Neural cell (in vitro differentiated cells): ENCODE results near the gene MARK2. TPM values are rescaled to one million over a fixed set of nuclear protein-coding genes. Genes with fewer than 3 reads are reported as not detected.

Experiments used
- H2AFZ ChIP-seq: fragments of 200-600, 300-800 bp; sonication (generic), shearing (Covaris generic); 2 replicates; pipeline ENCODE4 v1.6.0; 2014; ENCODE audit warnings: low read depth, mild to moderate bottlenecking, antibody characterized with exemption, low read length, moderate library complexity
- H3F3A ChIP-seq: fragments of 200-600 bp; shearing (Covaris generic); 2 replicates; pipeline ENCODE4 v1.6.1; 2016; ENCODE audit warnings: mild to moderate bottlenecking, moderate library complexity, mixed read lengths, antibody characterized with exemption, low read length; ENCODE audit not compliant: insufficient read depth, poor library complexity, severe bottlenecking
- H3K27ac ChIP-seq: fragments of 200-600, 300-800 bp; sonication (generic), shearing (Covaris generic); 2 replicates; pipeline ENCODE4 v1.5.1; 2014; ENCODE audit warnings: mild to moderate bottlenecking, low read length, moderate library complexity
- H3K27me3 ChIP-seq: fragments of 300-800, 200-600 bp; sonication (generic), shearing (Covaris generic); 2 replicates; pipeline ENCODE4 v1.6.0; 2014; ENCODE audit warnings: mild to moderate bottlenecking, low read depth, low read length, moderate library complexity; ENCODE audit not compliant: insufficient read depth
- H3K36me3 ChIP-seq: fragments of 300-800, 200-600 bp; sonication (generic), shearing (Covaris generic); 2 replicates; pipeline ENCODE4 v1.5.1; 2014; ENCODE audit warnings: mild to moderate bottlenecking, antibody characterized with exemption, low read length, moderate library complexity; ENCODE audit not compliant: insufficient read depth
- H3K4me2 ChIP-seq: fragments of 300-800, 200-600 bp; sonication (generic), shearing (Covaris generic); 2 replicates; pipeline ENCODE4 v1.6.0; 2014; ENCODE audit warnings: mild to moderate bottlenecking, low read length
- H3K4me3 ChIP-seq: fragments of 300-800, 200-600 bp; sonication (generic), shearing (Covaris generic); 2 replicates; pipeline ENCODE4 v1.5.1; 2014; ENCODE audit warnings: mild to moderate bottlenecking, low read length, moderate library complexity
- H3K79me2 ChIP-seq: fragments of 200-600 bp; shearing (Covaris generic); replicated peaks from 2 replicates; pipeline ENCODE4 v1.6.0; 2014; ENCODE audit warnings: mild to moderate bottlenecking, low read length, moderate library complexity; ENCODE audit not compliant: insufficient read depth
- H3K9ac ChIP-seq: fragments of 300-800, 200-600 bp; sonication (generic), shearing (Covaris generic); 2 replicates; pipeline ENCODE4 v1.6.1; 2016; ENCODE audit warnings: mild to moderate bottlenecking, low read length, mixed read lengths
- H3K9me2 ChIP-seq: fragments of 200-600 bp; shearing (Covaris generic); 2 replicates; pipeline ENCODE4 v1.6.1; 2016; ENCODE audit warnings: mild to moderate bottlenecking, low read length, mixed read lengths; ENCODE audit not compliant: insufficient read depth
- H3K9me3 ChIP-seq: fragments of 200-600, 300-800 bp; sonication (generic), shearing (Covaris generic); 2 replicates; pipeline ENCODE4 v1.6.1; 2016; ENCODE audit warnings: mild to moderate bottlenecking, mixed run types, low read length, moderate library complexity, mixed read lengths
- H4K20me1 ChIP-seq: fragments of 200-600 bp; shearing (Covaris generic); 2 replicates; pipeline ENCODE4 v1.6.1; 2016; ENCODE audit warnings: mild to moderate bottlenecking, mixed run types; ENCODE audit not compliant: insufficient read depth
- CTCF ChIP-seq: fragments of 450-650 bp; IDR thresholded peaks from 2 replicates; pipeline ENCODE4 v1.5.1; 2014; ENCODE audit warnings: antibody characterized with exemption, mild to moderate bottlenecking, moderate library complexity; ENCODE audit not compliant: poor library complexity, severe bottlenecking
- EP300 ChIP-seq: fragments of 450-650 bp; conservative IDR thresholded peaks from 2 replicates; pipeline ENCODE4 v1.6.1; 2014; ENCODE audit warnings: antibody characterized with exemption, mild to moderate bottlenecking, moderate library complexity; ENCODE audit not compliant: poor library complexity, severe bottlenecking
- EZH2 ChIP-seq: fragments of 200-600, 300-800 bp; shearing (Covaris generic), sonication (generic); IDR thresholded peaks from 2 replicates; pipeline ENCODE4 v1.6.1; 2014; ENCODE audit warnings: antibody characterized with exemption, low read length, borderline replicate concordance, mild to moderate bottlenecking; ENCODE audit not compliant: insufficient read depth, poor library complexity, severe bottlenecking
- MXI1 ChIP-seq: fragments of 450-650 bp; conservative IDR thresholded peaks from 2 replicates; pipeline ENCODE4 v1.6.1; 2014; ENCODE audit warnings: antibody characterized with exemption, mild to moderate bottlenecking; ENCODE audit not compliant: poor library complexity, severe bottlenecking
- POLR2AphosphoS5 ChIP-seq: IDR thresholded peaks from 2 replicates; pipeline ENCODE4 v1.6.1; 2012
- RAD21 ChIP-seq: fragments of 450-650 bp; conservative IDR thresholded peaks from 2 replicates; pipeline ENCODE4 v1.6.1; 2014; ENCODE audit warnings: antibody characterized with exemption, mild to moderate bottlenecking, moderate library complexity
- REST ChIP-seq: IDR thresholded peaks from 2 replicates; pipeline ENCODE4 v1.6.1; 2012; ENCODE audit warnings: borderline replicate concordance
- SMC3 ChIP-seq: fragments of 450-650 bp; conservative IDR thresholded peaks from 2 replicates; pipeline ENCODE4 v1.6.1; 2014; ENCODE audit warnings: antibody characterized with exemption, mild to moderate bottlenecking, moderate library complexity; ENCODE audit not compliant: poor library complexity
- TAF1 ChIP-seq: IDR thresholded peaks from 2 replicates; pipeline ENCODE4 v1.6.1; 2012; ENCODE audit warnings: low read depth
- polyA plus RNA-seq: library from polyadenylated mRNA; depleted of rRNA; stranded (reverse); fragments of >200 nt; gene quantifications from 2 replicates; pipeline ENCODE4 v1.2.3, GENCODE V29; 2014

Gene MARK2
- polyA plus RNA-seq, 1 donor from 2014 or later, result 11.3 TPM

- no peak overlapping the region for H3K4me2 ChIP-seq
- no peaks in the 10 kb centered on the region for H3K9me3 ChIP-seq
- no peak for TF ChIP-seq EZH2
- no peak for TF ChIP-seq EP300
- TF ChIP-seq TAF1, result no peak
- TF ChIP-seq REST, result no peak
- TF ChIP-seq POLR2AphosphoS5, result no peak
- TF ChIP-seq MXI1, result no peak
- TF ChIP-seq CTCF, result no peak
- no peak for TF ChIP-seq RAD21
- no peak for TF ChIP-seq SMC3
- H3K27me3 ChIP-seq, result no peaks in the 10 kb centered on the region
- no peak overlapping the region for H3K9ac ChIP-seq
- H3K36me3 ChIP-seq, result peaks cover 4% of the 10 kb centered on the region
- H3K4me3 ChIP-seq, result no peak overlapping the region
- H3K9me2 ChIP-seq, result no peaks in the 10 kb centered on the region
- no peaks in the 10 kb centered on the region for H3F3A ChIP-seq
- no peak overlapping the region for H2AFZ ChIP-seq
- H4K20me1 ChIP-seq, result no peaks in the 10 kb centered on the region
- H3K79me2 ChIP-seq, result peaks cover 15% of the 10 kb centered on the region
- H3K27ac ChIP-seq, result no peak overlapping the region
Measured at GRCh38 chr11:63873311-63873710, 34.4 kb downstream of the MARK2 start.

- H3K36me3 ChIP-seq, result peaks cover 4% of the 10 kb centered on the region
- H3K27ac ChIP-seq, result no peak overlapping the region
- H2AFZ ChIP-seq, result no peak overlapping the region
- TF ChIP-seq POLR2AphosphoS5 (no peak), TAF1 (no peak), EZH2 (no peak), RAD21 (no peak), REST (no peak)
- no peaks in the 10 kb centered on the region for H3K9me3 ChIP-seq
- H3K9me2 ChIP-seq, result no peaks in the 10 kb centered on the region
- no peaks in the 10 kb centered on the region for H3F3A ChIP-seq
- no peak overlapping the region for H3K4me3 ChIP-seq
- H3K79me2 ChIP-seq, result peaks cover 13% of the 10 kb centered on the region
- no peaks in the 10 kb centered on the region for H3K27me3 ChIP-seq
- H4K20me1 ChIP-seq, result no peaks in the 10 kb centered on the region
- H3K9ac ChIP-seq, result no peak overlapping the region
- no peak overlapping the region for H3K4me2 ChIP-seq
Measured at GRCh38 chr11:63874511-63874910, 35.6 kb downstream of the MARK2 start.
